Gastrocnemius medialis (tissue), 4 donors: ENCODE measurements around the gene TRPV6. TPM values are rescaled to one million over a fixed set of nuclear protein-coding genes. Genes with fewer than 3 reads are reported as not detected.

Experiments used
- ATAC-seq, 2 donors: fragments of 150-250 bp; one replicate each; pipeline ENCODE4 v1.9.1; 2016
- DNase-seq, 2 donors: peaks; one replicate each; pipeline ENCODE4 v3.0.0-alpha.2; 2019
- H3K27ac ChIP-seq, 4 donors: fragments of 200-600 bp; sonication (generic); 1 replicate in 1 of 4; 2 replicates in 3 of 4; pipeline ENCODE4 v1.5.1; 2016 to 2018; ENCODE audit warnings: mild to moderate bottlenecking in 2 of 4, moderate library complexity in 1 of 4
- H3K27me3 ChIP-seq, 3 donors: fragments of 200-600 bp; sonication (generic) in 2 of 3; 1 replicate in 1 of 3; 2 replicates in 2 of 3; pipeline versions ENCODE4 v1.5.1 to v1.6.0; 2016 to 2019; ENCODE audit warnings: mild to moderate bottlenecking in 1 of 3, moderate library complexity in 1 of 3
- H3K36me3 ChIP-seq, 2 donors: fragments of 200-600 bp; sonication (generic) in 1 of 2; one replicate each; pipeline ENCODE4 v1.5.1; 2017 to 2018
- H3K4me1 ChIP-seq, 2 donors: fragments of 200-600 bp; sonication (generic) in 1 of 2; one replicate each; pipeline ENCODE4 v1.5.1; 2016 to 2017; ENCODE audit warnings: mild to moderate bottlenecking in 2 of 2
- H3K4me3 ChIP-seq, 4 donors: fragments of 200-600 bp; sonication (generic) in 3 of 4; 1 replicate in 1 of 4; 2 replicates in 3 of 4; pipeline ENCODE4 v1.5.1; 2016 to 2019; ENCODE audit warnings: mild to moderate bottlenecking in 2 of 4
- H3K9me3 ChIP-seq, 3 donors: fragments of 200-600 bp; sonication (generic) in 2 of 3; 1 replicate in 1 of 3; 2 replicates in 2 of 3; pipeline ENCODE4 v1.5.1; 2016 to 2019
- POLR2A ChIP-seq, 2 donors: fragments of 450-650 bp; IDR thresholded peaks; one replicate each; pipeline ENCODE4 v1.6.1; 2017; ENCODE audit warnings: antibody characterized with exemption in 2 of 2, mild to moderate bottlenecking in 2 of 2, moderate library complexity in 2 of 2
- in situ Hi-C, 4 donors: fragments of 200-750 bp; cut with MboI; loops; one replicate each; pipeline versions ENCODE4 v1.15.0 to v1.8.0; 2017; ENCODE audit warnings: low sequenced_read_pairs in 4 of 4
- intact Hi-C: fragments of 100-400 bp; cut with DNase I; formaldehyde crosslinking; loops from one replicate; pipeline ENCODE4 v1.15.1; 2023; ENCODE audit warnings: low total_unique reads
- total RNA-seq, 4 donors: library from RNA; depleted of rRNA; stranded (reverse); fragments of >200 nt; gene quantifications; one replicate each; pipeline versions ENCODE4 v1.1.0 to v1.2.3, GENCODE V29; 2016
- TF ChIP-seq, protein P1 (sequence below), 5 experiments: fragments of 450-650 bp in 3 of 5; fragments of 200-600 bp in 2 of 5; sonication (generic) in 2 of 5; IDR thresholded peaks in 4 of 5; conservative IDR thresholded peaks in 1 of 5; 1 replicate in 4 of 5; 2 replicates in 1 of 5; pipeline ENCODE4 v1.5.1; 2016 to 2019; ENCODE audit warnings: antibody characterized with exemption in 5 of 5, mild to moderate bottlenecking in 3 of 5, moderate library complexity in 3 of 5

Gene TRPV6
- total RNA-seq, 4 donors from 2014 or later = not detected

DNA sequence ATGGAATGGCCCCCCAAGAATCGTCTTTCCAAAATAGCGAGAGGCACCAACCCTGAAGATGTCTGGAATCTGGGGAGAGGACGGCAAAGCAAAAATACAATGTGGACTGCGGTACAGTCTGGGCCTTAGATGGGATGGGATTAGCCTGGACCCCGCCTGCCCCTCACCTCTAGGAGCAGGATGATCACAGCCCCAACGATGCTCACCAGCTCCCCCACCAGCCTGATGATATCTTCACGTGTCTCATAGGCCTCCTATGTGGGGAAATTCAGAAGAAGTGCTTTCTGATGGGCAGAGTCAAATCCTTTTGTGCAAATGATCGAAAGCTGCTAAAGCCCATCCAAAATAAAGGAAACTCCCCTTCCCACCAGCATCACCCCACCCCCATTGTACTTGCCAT lies 29.8 kb upstream of the TRPV6 start:
- intact Hi-C loops = no loop called here
- no peak for TF ChIP-seq POLR2A (IDR thresholded peaks at IDR 0.05)
- TF ChIP-seq, protein P1, sequence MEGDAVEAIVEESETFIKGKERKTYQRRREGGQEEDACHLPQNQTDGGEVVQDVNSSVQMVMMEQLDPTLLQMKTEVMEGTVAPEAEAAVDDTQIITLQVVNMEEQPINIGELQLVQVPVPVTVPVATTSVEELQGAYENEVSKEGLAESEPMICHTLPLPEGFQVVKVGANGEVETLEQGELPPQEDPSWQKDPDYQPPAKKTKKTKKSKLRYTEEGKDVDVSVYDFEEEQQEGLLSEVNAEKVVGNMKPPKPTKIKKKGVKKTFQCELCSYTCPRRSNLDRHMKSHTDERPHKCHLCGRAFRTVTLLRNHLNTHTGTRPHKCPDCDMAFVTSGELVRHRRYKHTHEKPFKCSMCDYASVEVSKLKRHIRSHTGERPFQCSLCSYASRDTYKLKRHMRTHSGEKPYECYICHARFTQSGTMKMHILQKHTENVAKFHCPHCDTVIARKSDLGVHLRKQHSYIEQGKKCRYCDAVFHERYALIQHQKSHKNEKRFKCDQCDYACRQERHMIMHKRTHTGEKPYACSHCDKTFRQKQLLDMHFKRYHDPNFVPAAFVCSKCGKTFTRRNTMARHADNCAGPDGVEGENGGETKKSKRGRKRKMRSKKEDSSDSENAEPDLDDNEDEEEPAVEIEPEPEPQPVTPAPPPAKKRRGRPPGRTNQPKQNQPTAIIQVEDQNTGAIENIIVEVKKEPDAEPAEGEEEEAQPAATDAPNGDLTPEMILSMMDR (IDR thresholded peaks at IDR 0.05 in 4 of 5, conservative IDR thresholded peaks at IDR 0.05 in 1 of 5) = no peak
- in situ Hi-C loops = no loop called here
- no peak overlapping the region for H3K4me3 ChIP-seq
- H3K27me3 ChIP-seq = no peaks in the 10 kb centered on the region
- DNase-seq = no peak
- no peaks in the 10 kb centered on the region for H3K36me3 ChIP-seq
- no peak overlapping the region for H3K27ac ChIP-seq
- H3K4me1 ChIP-seq = no peaks in the 10 kb centered on the region
- H3K9me3 ChIP-seq = no peaks in the 10 kb centered on the region
- no peak for ATAC-seq

DNA sequence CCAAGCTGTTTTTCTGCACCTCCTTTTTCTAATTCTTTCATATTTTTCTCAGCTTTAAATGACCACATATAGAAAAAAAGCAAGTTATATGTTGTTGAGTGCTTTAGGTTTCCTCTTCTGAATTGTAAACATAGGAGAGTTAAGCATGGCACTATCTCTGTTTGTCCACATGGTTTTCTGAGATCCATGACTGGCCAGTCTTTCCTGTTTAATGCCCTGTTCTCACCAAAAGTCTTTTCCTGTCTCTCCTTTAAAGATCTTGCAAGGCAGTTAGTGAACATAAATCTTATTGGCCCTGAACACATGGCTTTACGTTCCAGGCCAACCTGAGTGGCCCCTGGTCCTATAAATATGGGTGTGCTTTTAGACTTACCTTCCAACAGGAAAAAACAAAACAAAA lies 28.6 kb upstream of the TRPV6 start:
- no peaks in the 10 kb centered on the region for H3K9me3 ChIP-seq
- H3K36me3 ChIP-seq = no peaks in the 10 kb centered on the region
- intact Hi-C loops = no loop called here
- H3K4me3 ChIP-seq = no peak overlapping the region
- no peaks in the 10 kb centered on the region for H3K4me1 ChIP-seq
- H3K27ac ChIP-seq = no peak overlapping the region
- ATAC-seq = no peak
- H3K27me3 ChIP-seq = no peaks in the 10 kb centered on the region
- DNase-seq = no peak
- no peak for TF ChIP-seq POLR2A (IDR thresholded peaks at IDR 0.05)
- TF ChIP-seq, protein P1 (IDR thresholded peaks at IDR 0.05 in 4 of 5, conservative IDR thresholded peaks at IDR 0.05 in 1 of 5) = no peak
- in situ Hi-C loops = no loop called here

DNA sequence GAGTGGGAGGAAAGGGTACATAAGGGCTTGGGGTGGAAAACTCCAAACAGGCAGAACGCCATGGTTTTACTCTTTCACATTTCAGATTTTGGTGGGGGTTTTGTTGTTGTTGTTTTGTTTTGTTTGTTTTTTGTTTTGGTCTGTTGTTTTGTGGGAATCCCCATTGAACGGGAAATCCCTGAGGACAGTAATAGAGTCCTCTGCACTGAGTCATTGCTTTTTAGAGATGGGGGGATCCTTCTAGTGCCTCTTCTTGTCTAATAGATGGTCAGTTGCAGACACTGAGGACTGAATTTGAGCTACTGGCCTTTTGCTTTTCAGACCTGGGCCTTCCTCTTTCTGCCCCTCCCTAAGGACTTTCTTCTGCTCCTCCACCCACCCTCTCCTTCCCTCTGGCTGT lies 28.0 kb upstream of the TRPV6 start:
- TF ChIP-seq, protein P1 (IDR thresholded peaks at IDR 0.05 in 4 of 5, conservative IDR thresholded peaks at IDR 0.05 in 1 of 5) = no peak
- no peak for TF ChIP-seq POLR2A (IDR thresholded peaks at IDR 0.05)
- Histone ChIP-seq H3K4me3 (no peak overlapping the region), H3K36me3 (no peaks in the 10 kb centered on the region), H3K4me1 (no peaks in the 10 kb centered on the region), H3K27ac (no peak overlapping the region), H3K27me3 (no peaks in the 10 kb centered on the region), H3K9me3 (no peaks in the 10 kb centered on the region)
- intact Hi-C loops = no loop called here
- ATAC-seq (no peak), DNase-seq (no peak)
- in situ Hi-C loops = no loop called here

DNA sequence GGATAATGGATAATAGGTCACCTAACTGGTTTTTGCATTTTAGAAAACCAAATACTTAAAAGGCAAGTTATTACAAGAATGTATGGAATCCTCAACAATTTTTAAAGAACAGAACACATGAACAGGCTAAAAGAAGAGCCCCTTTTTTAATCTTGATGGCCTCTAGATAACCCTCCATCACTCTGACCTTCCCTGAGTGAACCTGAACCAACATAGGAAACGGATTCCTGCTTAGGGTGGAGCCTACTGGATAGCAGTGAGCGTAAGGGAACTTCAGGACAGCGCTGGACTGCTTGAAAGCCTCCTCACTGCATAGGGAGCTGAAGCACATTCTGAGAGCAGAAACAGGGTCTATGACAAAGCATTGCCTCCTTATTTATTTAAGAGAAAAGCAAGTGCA lies 27.5 kb upstream of the TRPV6 start:
- Histone ChIP-seq H3K27ac (no peak overlapping the region), H3K27me3 (no peaks in the 10 kb centered on the region), H3K4me3 (no peak overlapping the region), H3K4me1 (no peaks in the 10 kb centered on the region), H3K9me3 (no peaks in the 10 kb centered on the region), H3K36me3 (no peaks in the 10 kb centered on the region)
- ATAC-seq (no peak), DNase-seq (no peak)
- in situ Hi-C loops = no loop called here
- intact Hi-C loops = no loop called here
- TF ChIP-seq, protein P1 (IDR thresholded peaks at IDR 0.05 in 4 of 5, conservative IDR thresholded peaks at IDR 0.05 in 1 of 5) = no peak
- no peak for TF ChIP-seq POLR2A (IDR thresholded peaks at IDR 0.05)

DNA sequence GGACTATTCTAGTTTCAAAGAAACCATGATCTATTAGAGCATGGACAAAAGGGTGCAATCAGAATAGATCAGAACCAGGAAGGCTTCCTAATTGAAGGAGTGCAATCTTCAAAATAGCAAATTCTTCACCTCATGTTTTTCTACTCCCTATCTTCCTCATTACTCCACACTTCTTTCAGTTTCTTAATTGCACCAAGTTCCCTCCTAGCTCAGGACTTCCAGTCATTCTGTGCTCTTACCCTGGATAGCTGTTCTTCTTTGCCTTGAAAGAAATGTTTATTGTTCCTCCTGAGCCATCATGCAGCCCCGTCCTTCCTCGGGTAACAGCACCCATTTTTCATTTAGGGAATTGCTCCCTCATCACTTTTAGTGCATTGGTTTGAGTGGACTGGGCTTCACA lies 24.9 kb upstream of the TRPV6 start:
- intact Hi-C loops (no loop called here), in situ Hi-C loops (no loop called here)
- no peak for TF ChIP-seq POLR2A (IDR thresholded peaks at IDR 0.05)
- TF ChIP-seq, protein P1 (IDR thresholded peaks at IDR 0.05 in 4 of 5, conservative IDR thresholded peaks at IDR 0.05 in 1 of 5) = no peak
- Histone ChIP-seq H3K27ac (no peak overlapping the region), H3K4me1 (no peaks in the 10 kb centered on the region), H3K36me3 (no peaks in the 10 kb centered on the region), H3K27me3 (no peaks in the 10 kb centered on the region), H3K9me3 (no peaks in the 10 kb centered on the region), H3K4me3 (no peak overlapping the region)
- ATAC-seq = no peak
- no peak for DNase-seq
